ENCODE measurements around the gene RBMS1. TPM values are rescaled to one million over a fixed set of nuclear protein-coding genes. Genes with fewer than 3 reads are reported as not detected.

RBMS1 gene
- total and polyA plus RNA-seq, 4 donors: 7.9 to 23.5 (median 15.5) TPM

- H3K9ac ChIP-seq (ENCODE audit: low read depth in 1 of 2, low read length in 2 of 2): no peak overlapping the region
- no peaks in the 10 kb centered on the region for H3K27me3 ChIP-seq (ENCODE audit: control insufficient read depth in 4 of 4, insufficient read depth in 4 of 4, low read length in 3 of 4)
- H3K4me3 ChIP-seq (ENCODE audit: low read depth in 1 of 3, low read length in 3 of 3): no peak overlapping the region
- H3K9me3 ChIP-seq (ENCODE audit: control insufficient read depth in 4 of 4, low read length in 3 of 4): no peaks in the 10 kb centered on the region
- H3K4me1 ChIP-seq (ENCODE audit: control insufficient read depth in 4 of 4, insufficient read depth in 4 of 4, low read length in 3 of 4): peaks cover 0 to 8% (median 7%) of the 10 kb centered on the region in 4 donors
- H3K36me3 ChIP-seq (ENCODE audit: control insufficient read depth in 4 of 4, insufficient read depth in 3 of 4, low read depth in 1 of 4, low read length in 3 of 4): no peaks in the 10 kb centered on the region
- no peak overlapping the region for H3K27ac ChIP-seq (ENCODE audit: low read depth in 1 of 2, low read length in 2 of 2)
- TF ChIP-seq ZBTB33 (IDR thresholded peaks at IDR 0.05) (no peak), SP1 (IDR thresholded peaks at IDR 0.05) (no peak), RAD21 (IDR thresholded peaks at IDR 0.05) (no peak), HNF4G (IDR thresholded peaks at IDR 0.05) (no peak), REST (IDR thresholded peaks at IDR 0.05) (no peak), FOXA2 (IDR thresholded peaks at IDR 0.05) (no peak), YY1 (IDR thresholded peaks at IDR 0.05) (no peak), EGR1 (IDR thresholded peaks at IDR 0.05; ENCODE audit: low read depth in 2 of 2) (no peak), JUND (IDR thresholded peaks at IDR 0.05) (no peak), TAF1 (conservative IDR thresholded peaks at IDR 0.05) (no peak), NR2F2 (IDR thresholded peaks at IDR 0.05) (no peak), ATF3 (IDR thresholded peaks at IDR 0.05) (no peak), FOXA1 (IDR thresholded peaks at IDR 0.05) (no peak), HNF4A (conservative IDR thresholded peaks at IDR 0.05) (no peak), RXRA (IDR thresholded peaks at IDR 0.05) (no peak), MAX (IDR thresholded peaks at IDR 0.05) (no peak)
- no peak for DNase-seq (ENCODE audit: low spot score)
Observed at GRCh38 chr2:160251569-160251968, 242.0 kb downstream of the RBMS1 start.

GRCh38 chr2:160249876-160250275 is 243.7 kb downstream of the RBMS1 start:
- no peak for TF ChIP-seq RAD21 (IDR thresholded peaks at IDR 0.05)
- no peak for TF ChIP-seq JUND (IDR thresholded peaks at IDR 0.05)
- TF ChIP-seq ZBTB33 (IDR thresholded peaks at IDR 0.05): no peak
- TF ChIP-seq SP1 (IDR thresholded peaks at IDR 0.05): no peak
- no peak for TF ChIP-seq FOXA2 (IDR thresholded peaks at IDR 0.05)
- TF ChIP-seq REST (IDR thresholded peaks at IDR 0.05): no peak
- no peak for TF ChIP-seq ATF3 (IDR thresholded peaks at IDR 0.05)
- TF ChIP-seq HNF4A (conservative IDR thresholded peaks at IDR 0.05): no peak
- no peak for TF ChIP-seq NR2F2 (IDR thresholded peaks at IDR 0.05)
- TF ChIP-seq FOXA1 (IDR thresholded peaks at IDR 0.05): no peak
- no peaks in the 10 kb centered on the region for H3K27me3 ChIP-seq (ENCODE audit: control insufficient read depth in 4 of 4, insufficient read depth in 4 of 4, low read length in 3 of 4)
- H3K36me3 ChIP-seq (ENCODE audit: control insufficient read depth in 4 of 4, insufficient read depth in 3 of 4, low read depth in 1 of 4, low read length in 3 of 4): no peaks in the 10 kb centered on the region
- WGBS: 89% methylated on average over 1 of the region's 1 CpG
- no peak overlapping the region for H3K27ac ChIP-seq (ENCODE audit: low read depth in 1 of 2, low read length in 2 of 2)
- H3K9me3 ChIP-seq (ENCODE audit: control insufficient read depth in 4 of 4, low read length in 3 of 4): no peaks in the 10 kb centered on the region
- no peak overlapping the region for H3K9ac ChIP-seq (ENCODE audit: low read depth in 1 of 2, low read length in 2 of 2)
- H3K4me3 ChIP-seq (ENCODE audit: low read depth in 1 of 3, low read length in 3 of 3): no peak overlapping the region
- no peak for DNase-seq (ENCODE audit: low spot score)
- peaks cover 0 to 8% (median 7%) of the 10 kb centered on the region in 4 donors for H3K4me1 ChIP-seq (ENCODE audit: control insufficient read depth in 4 of 4, insufficient read depth in 4 of 4, low read length in 3 of 4)
